HG03159 (cell line): ENCODE results near the gene AP3M1.

Experiments
- ATAC-seq: cut with Tn5 transposase; IDR thresholded peaks from one replicate; pipeline ENCODE4 v1.9.1; 2021; ENCODE audit warnings: mild to moderate bottlenecking, moderate library complexity; ENCODE audit not compliant: unreplicated experiment

AP3M1 gene

DNA sequence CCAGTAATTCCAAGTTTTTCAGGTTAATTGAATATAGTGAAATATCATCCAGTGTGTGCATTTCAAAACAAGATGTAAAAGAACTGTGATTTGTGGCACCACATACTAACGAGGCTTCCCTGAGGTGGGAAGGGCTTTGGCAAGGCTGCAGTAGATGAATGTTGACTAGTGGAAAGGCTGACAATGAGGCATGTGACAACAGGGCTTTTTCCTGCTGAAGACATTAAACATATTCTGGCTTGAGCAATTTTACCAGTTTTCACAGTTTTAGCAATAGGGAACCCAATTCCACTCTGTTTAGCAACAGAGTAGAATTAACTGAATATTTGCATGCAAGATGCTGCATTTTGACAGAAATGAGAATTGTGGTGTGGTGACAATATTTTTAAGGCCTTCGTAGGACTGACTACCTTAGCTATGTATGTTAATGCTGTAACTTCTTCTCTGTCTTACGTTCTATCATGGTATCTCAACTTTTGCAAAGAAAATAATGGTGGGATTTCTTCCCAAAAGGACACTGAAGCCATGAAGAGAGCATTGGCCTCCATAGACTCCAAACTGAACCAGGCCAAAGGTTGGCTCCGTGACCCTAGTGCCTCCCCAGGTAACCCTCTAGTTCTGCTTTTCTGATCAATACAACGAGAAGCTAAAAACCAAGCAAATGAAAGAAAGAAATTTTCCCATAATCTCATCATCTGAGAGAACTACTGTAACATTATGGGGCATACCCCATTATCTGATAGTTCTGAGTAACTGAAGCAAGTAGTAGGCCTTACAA is 68.5 kb downstream of the AP3M1 start:
- no peak for ATAC-seq

- ATAC-seq: no peak
Observed at GRCh38 chr10:74081192-74081803, 69.3 kb downstream of the AP3M1 start.

- no peak for ATAC-seq
Observed at GRCh38 chr10:74079936-74080590, 70.6 kb downstream of the AP3M1 start.

- ATAC-seq: no peak
Observed at GRCh38 chr10:74079028-74079935, 71.3 kb downstream of the AP3M1 start.

- ATAC-seq: peak; percentile 86
Observed at GRCh38 chr10:74078037-74078436, 72.6 kb downstream of the AP3M1 start.

DNA sequence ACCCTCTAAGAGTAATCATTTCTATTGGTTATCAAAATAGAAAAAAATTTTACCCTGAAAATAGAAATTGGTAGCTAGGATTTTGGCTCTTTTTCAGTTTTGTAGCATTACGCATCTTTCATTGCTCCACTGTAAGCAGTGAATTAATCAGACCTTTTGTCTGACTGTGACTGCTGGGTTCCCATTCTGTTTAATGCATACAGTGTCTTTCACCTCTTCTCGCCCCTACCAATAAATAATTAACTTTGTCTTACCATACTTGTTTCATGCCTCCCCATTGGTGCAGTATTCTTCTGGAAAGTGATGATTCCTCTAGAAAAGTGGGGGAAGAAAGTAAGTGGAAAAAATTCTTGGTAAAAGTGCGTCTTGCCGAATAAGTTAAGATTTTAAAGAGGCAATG is 73.2 kb downstream of the AP3M1 start:
- ATAC-seq: no peak

GRCh38 chr10:74076961-74077360 is 73.7 kb downstream of the AP3M1 start:
- no peak for ATAC-seq

GRCh38 chr10:74075906-74076305 is 74.7 kb downstream of the AP3M1 start:
- no peak for ATAC-seq

DNA sequence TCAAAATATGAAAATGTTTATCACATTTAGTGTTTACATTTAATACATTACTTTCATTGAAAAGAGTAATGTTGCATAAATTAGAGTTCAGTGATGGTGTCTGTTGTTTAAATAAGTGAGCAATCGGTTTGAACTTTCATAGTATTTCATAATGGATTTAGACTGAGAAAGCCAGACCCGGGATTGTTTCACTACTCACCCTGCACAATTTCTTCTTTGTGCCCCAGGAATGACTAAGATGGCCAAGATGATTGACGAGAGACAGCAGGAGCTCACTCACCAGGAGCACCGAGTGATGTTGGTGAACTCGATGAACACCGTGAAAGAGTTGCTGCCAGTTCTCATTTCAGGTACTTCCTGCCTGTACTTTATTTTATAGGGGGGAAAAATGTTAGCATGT is 78.1 kb downstream of the AP3M1 start:
- no peak for ATAC-seq

- no peak for ATAC-seq
Observed at GRCh38 chr10:74071157-74071556, 79.5 kb downstream of the AP3M1 start.
